NOMO-1 treated with DMSO at 0.1 percent for 48 hours (cell line): ENCODE data around the gene CELF1.
A peak's percentile ranks its signal among the peaks of the same experiment; 100 is the strongest.

ENCODE experiments used
- DNase-seq: peaks from one replicate; lab custom pipeline; 2025; ENCODE audit not compliant: unreplicated experiment; lab: John Stamatoyannopoulos, UW

The CELF1 gene

DNA sequence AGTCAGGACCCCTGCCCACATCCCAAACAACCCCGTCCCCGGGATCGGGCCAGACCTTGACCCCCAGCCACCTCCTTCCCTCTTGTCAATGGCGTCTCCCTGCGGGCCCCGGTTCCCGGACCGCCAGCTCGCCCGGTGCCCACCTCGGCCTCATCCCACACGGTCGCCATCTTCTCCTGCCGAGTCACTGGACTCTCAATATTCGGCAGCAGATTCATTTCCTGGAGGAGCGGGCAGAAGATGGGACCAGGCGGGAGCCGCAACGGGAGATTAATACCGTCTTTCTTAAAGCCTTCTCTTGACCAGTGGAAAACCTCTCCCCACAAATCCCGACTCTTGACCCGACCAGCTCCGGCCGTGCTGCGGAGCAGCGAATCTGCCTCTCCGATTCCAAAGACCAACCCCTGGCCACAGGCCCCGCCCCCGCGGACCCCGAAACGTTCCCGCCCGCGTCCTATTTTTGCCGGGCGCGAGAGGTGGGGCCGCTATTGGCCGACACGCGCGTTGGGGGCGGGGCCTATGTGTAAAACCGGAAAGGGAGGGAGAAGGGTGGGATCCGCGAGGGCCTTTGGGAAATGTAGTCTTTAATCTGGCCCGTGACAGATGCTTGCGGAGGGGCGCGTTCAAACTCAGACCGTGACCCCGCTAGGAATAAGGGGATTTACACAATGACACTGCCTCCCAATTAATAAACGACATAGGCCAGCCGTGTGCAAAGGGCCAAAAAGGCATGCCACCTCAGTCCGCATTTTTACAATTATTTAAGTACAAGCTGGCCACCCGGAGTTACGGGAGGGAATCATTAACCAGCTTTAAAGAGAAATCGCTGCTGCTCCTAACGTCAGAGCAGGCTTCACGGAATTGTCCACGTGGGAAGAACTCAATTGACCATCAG lies 126.6 kb downstream of the CELF1 start, which contains the start of gene PSMC3:
PSMC3 (minus strand) TSS at position 378 of the 895 bp plus-strand sequence; CDS start at position 218, 160 bp downstream.
- peak; percentile 94 for DNase-seq

DNA sequence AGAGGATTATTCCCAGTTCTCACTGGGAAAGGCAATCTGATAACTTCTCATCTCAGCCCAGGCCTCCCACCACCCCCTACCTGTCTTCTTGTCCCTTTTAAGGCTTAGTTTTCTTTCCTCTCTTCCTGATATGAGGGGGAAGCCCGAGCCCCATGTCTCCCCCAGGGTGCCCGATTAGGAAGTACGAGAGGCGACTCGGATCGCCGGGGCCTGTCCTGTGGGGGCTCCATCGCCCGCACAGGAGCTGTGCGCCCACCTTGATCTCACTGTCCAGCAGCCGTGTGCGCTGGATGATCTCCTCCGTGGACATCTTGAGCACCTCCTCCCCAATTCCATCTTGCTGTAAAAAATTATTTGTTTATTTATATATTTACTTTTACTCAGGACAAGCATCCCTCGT lies 127.3 kb downstream of the CELF1 start:
- DNase-seq = no peak

- DNase-seq = no peak
Observed at GRCh38 chr11:47418454-47419259, 134.3 kb downstream of the CELF1 start.

- DNase-seq = no peak
Observed at GRCh38 chr11:47417712-47418111, 135.2 kb downstream of the CELF1 start.

DNA sequence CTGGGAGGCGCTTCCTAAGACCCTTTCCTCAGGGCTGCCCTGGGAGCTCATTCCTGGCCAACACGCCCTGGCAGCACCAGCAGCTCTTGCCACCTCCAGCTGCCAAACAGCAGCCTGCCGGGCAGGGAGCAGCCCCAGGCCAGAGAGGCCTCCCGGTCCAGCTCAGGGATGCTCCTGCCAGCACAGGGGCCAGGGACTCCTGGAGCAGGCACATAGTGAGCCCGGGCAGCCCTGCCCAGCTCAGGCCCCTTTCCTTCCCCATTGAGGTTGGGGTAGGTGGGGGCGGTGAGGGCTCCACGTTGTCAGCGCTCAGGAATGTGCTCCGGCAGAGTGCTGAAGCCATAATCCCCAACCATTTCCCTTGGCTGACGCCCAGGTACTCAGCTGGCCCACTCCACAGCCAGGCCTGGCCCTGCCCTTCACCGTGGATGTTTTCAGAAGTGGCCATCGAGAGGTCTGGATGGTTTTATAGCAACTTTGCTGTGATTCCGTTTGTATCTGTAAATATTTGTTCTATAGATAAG lies 136.9 kb downstream of the CELF1 start:
- no peak for DNase-seq
